IPS DF 4.7 (cell line): ENCODE measurements around the gene TRAM2.

ENCODE experiments used
- DNase-seq: peaks from one replicate; pipeline ENCODE4 v3.0.0-alpha.2; 2013; ENCODE audit warnings: low spot score; ENCODE audit errors: extremely low read depth

The TRAM2 gene

GRCh38 chr6:52547647-52548352 is 29.1 kb downstream of the TRAM2 start:
- DNase-seq, result no peak

- DNase-seq, result no peak
These were observed 30.2 kb downstream of the TRAM2 start for GRCh38 chr6:52546678-52547077.

DNA sequence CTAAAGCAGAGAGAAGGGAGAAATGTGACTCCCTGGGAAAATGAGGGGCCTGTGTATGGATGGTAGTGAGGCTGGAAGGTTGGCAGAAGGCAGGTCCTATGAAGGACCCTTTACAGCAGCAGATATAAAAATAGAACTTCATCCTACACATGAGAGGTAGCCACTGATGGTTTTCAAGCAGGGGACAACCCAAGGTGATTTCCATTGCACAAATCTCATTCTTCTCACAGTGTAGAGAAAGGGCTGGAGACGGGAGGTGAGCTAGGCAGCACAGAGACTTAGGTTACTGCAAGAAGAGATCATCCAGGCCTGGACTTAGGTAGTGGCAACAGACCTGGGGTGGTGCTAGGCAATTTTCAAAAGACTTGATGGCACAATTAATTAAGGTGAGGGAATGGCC is 30.7 kb downstream of the TRAM2 start:
- no peak for DNase-seq

GRCh38 chr6:52545406-52546119 is 31.3 kb downstream of the TRAM2 start:
- DNase-seq, result no peak

GRCh38 chr6:52544602-52545405 is 32.1 kb downstream of the TRAM2 start:
- DNase-seq, result no peak

DNA sequence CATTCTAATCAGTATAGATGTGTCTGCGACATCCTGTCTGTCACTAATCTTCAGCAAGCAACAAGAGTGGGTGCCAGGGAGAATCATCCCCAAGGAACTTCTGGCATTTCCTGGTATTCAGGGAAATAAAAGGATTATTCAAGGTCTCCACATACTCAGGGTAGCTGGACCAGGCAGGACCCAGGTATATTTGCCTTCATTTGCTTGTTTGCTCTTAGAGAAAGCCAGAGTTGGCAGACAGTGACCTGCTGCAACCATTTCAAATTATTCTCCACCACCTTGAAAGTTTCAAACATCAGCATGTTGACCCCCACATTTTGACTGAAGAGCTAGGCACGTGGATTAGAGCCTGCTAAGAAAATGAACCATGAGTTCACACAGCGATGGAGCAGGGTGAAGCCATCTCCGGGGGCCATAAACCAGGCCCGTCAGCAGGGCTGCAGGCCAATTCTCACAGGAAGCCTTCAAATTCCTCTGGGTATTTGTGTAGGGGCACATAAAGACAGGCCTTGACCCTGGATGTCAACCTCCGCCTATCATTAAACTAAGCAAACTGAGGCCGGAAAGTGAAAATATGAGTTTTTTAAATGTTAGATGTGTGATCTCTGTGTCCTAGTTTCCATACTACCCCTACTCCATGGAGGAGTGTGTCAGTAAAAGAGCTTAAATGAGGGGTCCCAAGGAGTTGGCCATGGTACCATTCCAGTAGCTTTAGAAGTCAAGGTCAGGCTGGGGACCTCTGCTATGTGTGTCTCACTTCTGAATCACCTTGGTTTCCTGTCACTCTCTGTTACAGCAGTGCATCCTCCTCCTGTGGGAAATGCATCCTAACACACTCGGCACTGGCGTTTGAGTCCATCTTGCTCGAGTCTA is 32.9 kb downstream of the TRAM2 start:
- DNase-seq, result no peak

DNA sequence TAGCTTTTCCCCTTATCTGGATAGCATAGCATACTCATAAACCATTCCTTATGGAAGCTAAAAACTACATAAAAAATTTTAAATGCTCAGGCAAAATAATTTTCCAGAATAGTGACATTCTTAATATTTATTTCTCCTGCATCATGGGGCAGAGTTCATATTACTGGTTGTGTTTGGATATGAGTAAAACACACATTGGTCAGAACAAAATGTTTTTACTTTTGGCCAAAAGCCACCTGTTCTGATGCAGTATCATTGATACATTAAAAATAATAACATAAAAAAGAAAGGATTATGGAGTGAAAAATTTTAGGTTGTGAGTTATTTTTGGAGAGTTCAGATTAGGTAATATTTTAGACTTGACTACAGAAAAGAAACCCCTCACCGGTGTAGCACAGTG is 33.6 kb downstream of the TRAM2 start:
- no peak for DNase-seq

DNA sequence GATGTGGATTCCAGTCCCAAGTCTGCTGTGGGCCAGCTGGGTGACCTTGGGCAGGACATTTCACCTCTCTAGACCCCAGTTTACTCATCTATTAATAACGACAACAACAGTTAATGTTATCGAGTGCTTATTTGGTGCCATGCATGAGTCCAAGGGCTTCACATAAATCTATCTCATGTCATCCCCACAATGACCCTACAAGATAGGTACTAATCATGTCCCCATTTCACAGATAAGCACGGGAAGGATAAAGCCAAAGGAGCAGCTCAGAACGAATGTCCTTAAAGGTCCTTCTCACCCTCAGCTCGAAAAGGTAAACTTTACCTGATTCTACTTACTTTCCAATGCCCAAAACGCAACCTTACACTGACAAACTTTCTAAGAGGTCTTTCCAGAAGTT is 35.7 kb downstream of the TRAM2 start:
- no peak for DNase-seq

- no peak for DNase-seq
These were observed 36.5 kb downstream of the TRAM2 start for GRCh38 chr6:52540286-52540902.

GRCh38 chr6:52539607-52540006 is 37.3 kb downstream of the TRAM2 start:
- no peak for DNase-seq

- no peak for DNase-seq
These were observed 37.9 kb downstream of the TRAM2 start for GRCh38 chr6:52538901-52539354.

DNA sequence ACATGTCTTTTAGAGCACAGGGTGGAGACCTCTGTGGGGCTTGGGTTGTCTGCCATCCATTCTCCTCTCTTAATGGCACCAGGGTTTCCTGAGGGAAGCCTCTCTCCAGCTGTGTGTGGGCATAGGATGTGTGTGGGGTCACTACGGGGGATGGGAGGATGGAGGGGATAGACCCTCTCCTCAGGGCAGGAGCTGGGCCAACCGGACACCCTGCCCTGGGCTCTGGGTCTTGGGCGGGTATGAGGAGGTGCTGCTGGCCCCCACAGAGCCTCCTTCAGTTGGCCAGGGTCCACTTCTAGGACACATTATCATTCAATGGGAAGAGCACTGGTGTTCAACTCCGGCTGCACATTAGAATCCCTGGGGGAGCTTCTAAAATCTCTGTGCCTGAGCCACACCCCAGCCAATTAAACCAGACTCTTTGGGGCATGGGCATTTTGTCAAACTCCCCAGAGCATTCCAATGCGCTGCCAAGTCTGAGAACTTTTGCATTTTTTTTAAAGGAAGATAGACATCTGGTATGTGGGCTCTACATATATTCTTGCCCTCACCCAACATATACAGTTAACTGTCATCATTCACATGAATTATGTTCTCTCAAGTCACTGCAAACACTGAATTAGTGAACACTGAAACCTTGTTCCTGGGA is 38.5 kb downstream of the TRAM2 start:
- DNase-seq, result no peak

GRCh38 chr6:52537001-52537753 is 39.7 kb downstream of the TRAM2 start:
- no peak for DNase-seq

- no peak for DNase-seq
These were observed 40.4 kb downstream of the TRAM2 start for GRCh38 chr6:52536424-52536916.

GRCh38 chr6:52535711-52536423 is 41.0 kb downstream of the TRAM2 start:
- DNase-seq, result no peak

DNA sequence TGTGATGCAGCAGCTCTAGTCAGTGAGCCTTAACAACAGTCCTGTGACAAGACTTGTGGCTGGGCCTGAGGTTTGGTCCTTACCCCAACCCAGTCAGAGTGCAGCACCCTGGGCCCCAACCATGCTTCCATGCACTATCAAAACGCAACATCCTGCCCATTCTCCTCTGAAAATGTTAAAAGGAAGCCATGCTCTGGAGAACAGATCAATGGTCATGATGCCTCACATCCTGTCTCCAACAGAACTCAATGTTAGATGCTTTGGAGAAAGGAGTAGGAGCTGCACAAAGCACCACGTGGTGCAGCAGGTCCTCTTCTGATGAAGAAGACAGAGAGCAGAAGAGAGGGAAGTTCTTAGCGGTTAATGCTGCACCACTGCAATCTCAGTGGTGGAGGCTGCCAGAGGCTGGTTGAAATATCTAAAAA is 41.9 kb downstream of the TRAM2 start:
- DNase-seq, result no peak

- no peak for DNase-seq
These were observed 42.5 kb downstream of the TRAM2 start for GRCh38 chr6:52534363-52534762.

DNA sequence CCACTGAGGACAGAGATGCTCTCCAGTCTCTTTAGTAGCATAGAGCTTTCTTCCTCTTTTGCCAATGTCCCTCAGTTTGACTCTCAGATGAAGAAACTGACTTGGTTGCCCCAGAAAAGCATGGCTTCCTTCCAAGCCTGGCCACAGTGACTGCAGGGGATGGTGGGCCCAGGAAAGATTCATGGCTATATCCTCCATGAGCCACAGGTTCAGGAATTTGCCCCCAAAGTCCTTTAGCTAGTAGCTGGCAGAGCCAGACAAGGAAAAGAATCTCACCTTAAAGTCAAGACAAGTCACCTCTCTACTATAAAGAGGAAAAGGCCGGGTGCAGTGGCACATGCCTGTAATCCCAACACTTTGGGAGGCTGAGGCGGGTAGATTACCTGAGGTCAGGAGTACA is 43.4 kb downstream of the TRAM2 start:
- no peak for DNase-seq

- DNase-seq, result no peak
These were observed 44.4 kb downstream of the TRAM2 start for GRCh38 chr6:52532457-52532856.
